H1 (cell line): Measurements from ENCODE around the gene ARHGAP4. TPM values are rescaled to one million over a fixed set of nuclear protein-coding genes. Genes with fewer than 3 reads are reported as not detected.

Experiments
- GABPA ChIP-seq: IDR thresholded peaks from 2 replicates; pipeline ENCODE4 v1.6.1; 2011; ENCODE audit warnings: mild to moderate bottlenecking, low read length, moderate library complexity, borderline replicate concordance; ENCODE audit not compliant: insufficient read depth
- polyA plus RNA-seq, 7 experiments: library from polyadenylated mRNA; depleted of rRNA in 3 of 7; stranded (reverse) in 5 of 7; unstranded in 2 of 7; fragments of >200 nt in 5 of 7; fragments of 200-250 nt in 2 of 7; gene quantifications; 1 replicate in 5 of 7; 2 replicates in 1 of 7; 4 replicates in 1 of 7; pipeline versions ENCODE4 v1.2.1 to v1.2.3, GENCODE V29; 2011 to 2013; ENCODE audit warnings: missing spikeins in 2 of 7, mixed read lengths in 2 of 7
- total RNA-seq: library from RNA; stranded (reverse); fragmentation: NEBNext Ultra II Directional; extraction: Animal tissue kit (Norgen Biotek cat#: 25700); gene quantifications from 2 replicates; pipeline ENCODE4 v1.2.1, GENCODE V29; 2021

Gene ARHGAP4
- total and polyA plus RNA-seq, 2 of the 8 experiments (the other 6 are each of a cell fraction or from before 2014, with no cell fraction given): 23.9 to 26.0 TPM

DNA sequence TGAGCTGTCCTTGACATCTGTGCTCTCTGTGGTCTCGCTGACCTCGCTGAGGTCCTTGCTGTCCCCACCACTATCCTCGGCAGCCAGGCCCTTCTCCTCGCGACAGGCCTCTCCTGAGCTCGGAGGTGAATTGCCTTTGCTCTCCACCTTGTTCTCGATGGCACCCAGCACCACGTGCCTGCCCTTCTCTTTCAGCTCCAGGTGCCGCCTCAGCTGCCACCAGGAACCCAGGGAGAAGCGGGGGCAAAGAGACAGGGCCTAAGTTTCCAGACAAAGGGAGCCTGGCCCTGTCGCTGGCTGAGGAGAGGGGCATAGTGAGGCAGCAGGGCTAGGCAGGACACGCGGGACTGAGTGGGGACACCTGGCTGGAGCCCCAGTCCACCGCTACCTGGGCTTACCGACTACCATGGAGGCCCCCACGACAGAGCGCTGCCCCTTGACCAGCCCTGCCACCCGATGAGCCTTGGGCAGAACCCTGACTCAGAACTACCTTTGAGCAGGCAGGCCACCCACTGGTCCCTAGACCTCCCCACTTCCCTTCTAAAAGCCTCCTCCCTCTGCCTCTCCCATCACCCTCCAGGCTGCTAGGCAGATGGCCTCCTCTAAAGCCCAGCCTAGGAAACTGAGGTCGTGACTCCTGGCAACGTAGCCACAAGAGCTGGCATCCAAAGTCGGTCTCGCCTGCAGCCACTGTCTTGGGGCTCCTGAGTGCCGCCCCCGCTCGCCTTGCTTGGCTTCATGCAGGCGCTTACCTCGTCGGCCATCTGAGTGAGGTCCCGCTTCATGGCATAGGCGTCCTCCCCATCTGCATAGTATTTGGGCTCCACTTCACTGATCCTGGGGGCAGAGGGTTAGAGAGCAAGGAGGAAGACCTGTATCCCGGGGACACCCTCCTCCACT lies 4.2 kb upstream of the ARHGAP4 start (continued):
- no peak for TF ChIP-seq GABPA
